Frontal cortex (tissue), 4 donors: Measurements from ENCODE around the gene ZIC4. TPM values are rescaled to one million over a fixed set of nuclear protein-coding genes. Genes with fewer than 3 reads are reported as not detected.

Experiments used
- DNase-seq, 2 donors: peaks; one replicate each; pipeline ENCODE4 v3.0.0; 2012; ENCODE audit warnings: low spot score in 2 of 2
- FAIRE-seq: peaks from 2 replicates; lab custom pipeline; 2012; peaks lifted over from hg19 to GRCh38; lab: Jason Lieb, UNC
- total RNA-seq: library from RNA; depleted of rRNA; stranded (reverse); fragments of >200 nt; gene quantifications from one replicate; pipeline ENCODE4 v1.2.3, GENCODE V29; 2014
- donor health status: control.
- donor health status: control.
- donor health status: control.

Gene ZIC4
- total RNA-seq, 1 donor from 2014 or later = 2.4 TPM

GRCh38 chr3:147408188-147409100 is 2.1 kb upstream of the ZIC4 start:
- FAIRE-seq (no peak), DNase-seq (no peak)

GRCh38 chr3:147407498-147408187 is 1.3 kb upstream of the ZIC4 start:
- no peak for DNase-seq

GRCh38 chr3:147407114-147407497 is 763 bp upstream of the ZIC4 start:
- FAIRE-seq = no peak
- no peak for DNase-seq

More at GRCh38 chr3:147407498-147408187, 1.3 kb upstream of the ZIC4 start:
- no peak for FAIRE-seq

- FAIRE-seq (no peak), DNase-seq (no peak)
These were observed 914 bp downstream of the ZIC4 start for GRCh38 chr3:147405231-147406027.

GRCh38 chr3:147404800-147405230 is 1.5 kb downstream of the ZIC4 start:
- no peak for FAIRE-seq
- DNase-seq = no peak

GRCh38 chr3:147404000-147404799 is 2.1 kb downstream of the ZIC4 start:
- DNase-seq = no peak
- FAIRE-seq = no peak

GRCh38 chr3:147403511-147403910 is 2.8 kb downstream of the ZIC4 start:
- no peak for FAIRE-seq
- DNase-seq = no peak

- no peak for FAIRE-seq
- no peak for DNase-seq
These were observed 4.2 kb downstream of the ZIC4 start for GRCh38 chr3:147402159-147402558.

GRCh38 chr3:147401421-147401820 is 4.9 kb downstream of the ZIC4 start:
- DNase-seq (no peak), FAIRE-seq (no peak)

GRCh38 chr3:147400999-147401398 is 5.3 kb downstream of the ZIC4 start:
- no peak for DNase-seq
- no peak for FAIRE-seq

GRCh38 chr3:147400111-147400510 is 6.2 kb downstream of the ZIC4 start:
- no peak for FAIRE-seq

GRCh38 chr3:147398813-147399534 is 7.4 kb downstream of the ZIC4 start:
- FAIRE-seq = no peak
- DNase-seq = no peak

More at GRCh38 chr3:147400111-147400510, 6.2 kb downstream of the ZIC4 start:
- DNase-seq = no peak

GRCh38 chr3:147397875-147398812 is 8.2 kb downstream of the ZIC4 start:
- FAIRE-seq (no peak), DNase-seq (no peak)

GRCh38 chr3:147397155-147397874 is 9.0 kb downstream of the ZIC4 start:
- DNase-seq (peak in 1 of 2 donors; percentile 42), FAIRE-seq (no peak)

- DNase-seq (no peak), FAIRE-seq (no peak)
These were observed 9.7 kb downstream of the ZIC4 start for GRCh38 chr3:147396712-147397046.

GRCh38 chr3:147395899-147396711 is 10.2 kb downstream of the ZIC4 start:
- DNase-seq = no peak
- FAIRE-seq = no peak
